HG03469 (cell line): ENCODE measurements around the gene PPL.

Experiments used
- ATAC-seq: cut with Tn5 transposase; IDR thresholded peaks from one replicate; pipeline ENCODE4 v1.9.1; 2021; ENCODE audit warnings: mild to moderate bottlenecking, moderate library complexity, moderate number of reproducible peaks; ENCODE audit not compliant: unreplicated experiment

The PPL gene

GRCh38 chr16:4868535-4868934, 68.4 kb downstream of the PPL start:
- no peak for ATAC-seq

GRCh38 chr16:4868026-4868425, 68.9 kb downstream of the PPL start:
- no peak for ATAC-seq

- no peak for ATAC-seq
Observed at GRCh38 chr16:4866586-4866985, 70.4 kb downstream of the PPL start.

- ATAC-seq: no peak
Observed at GRCh38 chr16:4865231-4865860, 71.6 kb downstream of the PPL start.

GRCh38 chr16:4864728-4865127, 72.2 kb downstream of the PPL start:
- ATAC-seq: no peak

- no peak for ATAC-seq
Observed at GRCh38 chr16:4862639-4863038, 74.3 kb downstream of the PPL start.

GRCh38 chr16:4860727-4861342, 76.1 kb downstream of the PPL start:
- ATAC-seq: no peak

GRCh38 chr16:4859900-4860255, 77.1 kb downstream of the PPL start:
- no peak for ATAC-seq

GRCh38 chr16:4859190-4859899, 77.6 kb downstream of the PPL start:
- ATAC-seq: no peak

GRCh38 chr16:4855804-4856203, 81.1 kb downstream of the PPL start:
- no peak for ATAC-seq

- no peak for ATAC-seq
Observed at GRCh38 chr16:4855371-4855770, 81.6 kb downstream of the PPL start.

GRCh38 chr16:4852221-4852872, 84.6 kb downstream of the PPL start:
- ATAC-seq: no peak

- no peak for ATAC-seq
Observed at GRCh38 chr16:4850211-4850610, 86.7 kb downstream of the PPL start.

- peak; percentile 12 for ATAC-seq
Observed at GRCh38 chr16:4847774-4848587, 89.0 kb downstream of the PPL start.

GRCh38 chr16:4846901-4847773, 89.8 kb downstream of the PPL start, which contains the start of the genes GLYR1 and UBN1:
TSS of gene GLYR1 (minus strand) at chr16:4847288. CDS start at chr16:4847265, 23 bp downstream.
TSS of gene UBN1 (plus strand) at chr16:4847481. CDS start at chr16:4852918, 5,437 bp downstream.
- ATAC-seq: peak; percentile 61

GRCh38 chr16:4846503-4846900, 90.4 kb downstream of the PPL start:
- peak; percentile 16 for ATAC-seq

- no peak for ATAC-seq
Observed at GRCh38 chr16:4840984-4841383, 96.0 kb downstream of the PPL start.

- ATAC-seq: no peak
Observed at GRCh38 chr16:4839942-4840341, 97.0 kb downstream of the PPL start.

- no peak for ATAC-seq
Observed at GRCh38 chr16:4837733-4838501, 99.0 kb downstream of the PPL start.
